T-cell (primary cell): ENCODE measurements around the gene TNRC6B. TPM values are rescaled to one million over a fixed set of nuclear protein-coding genes. Genes with fewer than 3 reads are reported as not detected.

ENCODE experiments used
- ATAC-seq, 4 experiments: fragments of 200-7000 bp in 3 of 4; fragments of 150-1000 bp in 1 of 4; cut with Tn5 transposase; replicated peaks in 1 of 4; 1 replicate in 3 of 4; 2 replicates in 1 of 4; pipeline ENCODE4 v1.10.0; 2021; ENCODE audit warnings: moderate library complexity in 3 of 4, mild to moderate bottlenecking in 2 of 4, moderate number of reproducible peaks in 1 of 4
- CTCF ChIA-PET, 2 donors: fragments of 300-600 bp; sonication (Branson Sonifier 250); formaldehyde crosslinking; loops; one replicate each; lab custom pipeline; 2022; ENCODE audit warnings: antibody characterized with exemption in 2 of 2; lab: Charles Lee
- POLR2A ChIA-PET, 2 donors: fragments of 300-600 bp; sonication (Branson Sonifier 250); formaldehyde crosslinking; loops; one replicate each; lab custom pipeline; 2022; ENCODE audit warnings: antibody characterized with exemption in 2 of 2; lab: Charles Lee
- DNase-seq, 35 experiments: peaks; one replicate each; pipeline versions ENCODE4 v3.0.0 to v3.0.0-alpha.2; 2013 to 2023
- H3K27ac ChIP-seq: one replicate; pipeline ENCODE4 v1.5.1; 2013; ENCODE audit warnings: low read length
- H3K27me3 ChIP-seq, 2 experiments: replicated peaks in 1 of 2; 1 replicate in 1 of 2; 2 replicates in 1 of 2; pipeline versions ENCODE4 v1.6.1 to v1.7.0; 2013; ENCODE audit warnings: low read length in 1 of 2, mixed read lengths in 1 of 2; ENCODE audit not compliant: control insufficient read depth in 2 of 2, insufficient read depth in 2 of 2; ENCODE audit errors: extremely low read depth in 1 of 2
- H3K36me3 ChIP-seq, 2 donors: 1 replicate in 1 of 2; 2 replicates in 1 of 2; pipeline versions ENCODE4 v1.6.1 to v1.7.0; 2013; ENCODE audit warnings: low read length in 1 of 2; ENCODE audit not compliant: control insufficient read depth in 2 of 2, insufficient read depth in 1 of 2; ENCODE audit errors: extremely low read depth in 1 of 2
- H3K4me1 ChIP-seq, 2 experiments: 1 replicate in 1 of 2; 2 replicates in 1 of 2; pipeline versions ENCODE4 v1.6.1 to v1.7.0; 2013; ENCODE audit warnings: low read length in 2 of 2, mixed read lengths in 1 of 2; ENCODE audit not compliant: insufficient read depth in 2 of 2, control insufficient read depth in 1 of 2; ENCODE audit errors: extremely low read depth in 1 of 2
- H3K4me3 ChIP-seq, 2 donors: 1 replicate in 1 of 2; 2 replicates in 1 of 2; pipeline versions ENCODE4 v1.5.1 to v1.7.0; 2013; ENCODE audit warnings: mild to moderate bottlenecking in 2 of 2, low read length in 1 of 2, moderate library complexity in 1 of 2; ENCODE audit not compliant: control insufficient read depth in 1 of 2; ENCODE audit errors: extremely low read depth in 1 of 2
- H3K9me3 ChIP-seq: 2 replicates; pipeline ENCODE4 v1.7.0; 2013
- H3K27ac Mint-ChIP-seq, 2 donors: one replicate each; pipeline ENCODE4 v1.8.0; 2020 to 2021; ENCODE audit warnings: mild to moderate bottlenecking in 2 of 2, mixed read lengths in 2 of 2
- H3K27me3 Mint-ChIP-seq, 2 donors: one replicate each; pipeline ENCODE4 v1.8.0; 2021 to 2022; ENCODE audit warnings: mixed read lengths in 2 of 2
- H3K36me3 Mint-ChIP-seq: one replicate; pipeline ENCODE4 v1.8.0; 2021; ENCODE audit warnings: mixed read lengths
- H3K4me1 Mint-ChIP-seq, 3 donors: one replicate each; pipeline ENCODE4 v1.8.0; 2020 to 2022; ENCODE audit warnings: mixed read lengths in 3 of 3, mild to moderate bottlenecking in 1 of 3
- H3K4me3 Mint-ChIP-seq, 3 donors: one replicate each; pipeline ENCODE4 v1.8.0; 2020 to 2022; ENCODE audit warnings: mild to moderate bottlenecking in 3 of 3, mixed read lengths in 3 of 3, moderate library complexity in 3 of 3
- H3K9me3 Mint-ChIP-seq, 3 donors: one replicate each; pipeline ENCODE4 v1.8.0; 2020 to 2022; ENCODE audit warnings: mixed read lengths in 3 of 3
- WGBS: methylation state at CpG from one replicate; pipeline ENCODE4 v1.1.5; 2013; ENCODE audit warnings: missing lambda C conversion rate; ENCODE audit not compliant: insufficient coverage; 5-methylcytosine and 5-hydroxymethylcytosine counted together
- total RNA-seq, 35 experiments: library from RNA in 6 of 35; stranded (reverse) in 6 of 35; fragments of 120-200 nt in 1 of 35; gene quantifications; one replicate each; pipeline versions ENCODE4 v1.2.1 to v1.2.4 and lab custom pipeline; 2013 to 2026

TNRC6B gene
- total RNA-seq, 5 donors from 2014 or later (not counting 1 experiment from before 2014, with no cell fraction given): 122 to 173 (median 143) TPM

- WGBS: 60% methylated on average over 2 of the region's 4 CpGs
- Mint-ChIP-seq H3K36me3 (peaks cover 6% of the 10 kb centered on the region), H3K27me3 (no peaks in the 10 kb centered on the region), H3K27ac (peak overlapping the region; percentile 79 to 97), H3K4me1 (peaks cover 90 to 92% (median 91%) of the 10 kb centered on the region in 3 donors), H3K4me3 (peak overlapping the region in 1 of 3 donors; percentile 12), H3K9me3 (no peaks in the 10 kb centered on the region)
- ChIA-PET POLR2A (no interaction called here), CTCF (interaction anchor here in 1 of 2 donors (0.5 to 1.3 kb wide), 3 partner anchors 50 to 135 kb away, joined by 3 to 4 read pairs (median 3); no protein-coding TSS in a partner anchor)
- H3K9me3 ChIP-seq: no peaks in the 10 kb centered on the region
- no peak overlapping the region for H3K4me3 ChIP-seq
- ATAC-seq (no peak), DNase-seq (peak in 1 of 35 experiments; percentile 25)
- H3K27me3 ChIP-seq: no peaks in the 10 kb centered on the region
- H3K4me1 ChIP-seq: peaks cover 64 to 71% of the 10 kb centered on the region in 2 experiments
- H3K36me3 ChIP-seq: peaks cover 0 to 2% of the 10 kb centered on the region in 2 donors
- H3K27ac ChIP-seq: no peak overlapping the region
Observed at GRCh38 chr22:40213478-40213877, 35.8 kb downstream of the TNRC6B start.

- Mint-ChIP-seq H3K9me3 (no peaks in the 10 kb centered on the region), H3K27ac (peak overlapping the region; percentile 94 to 97), H3K27me3 (no peaks in the 10 kb centered on the region), H3K4me1 (peaks cover 92 to 95% (median 92%) of the 10 kb centered on the region in 3 donors), H3K36me3 (peaks cover 6% of the 10 kb centered on the region), H3K4me3 (peak overlapping the region in 1 of 3 donors; percentile 87)
- no peaks in the 10 kb centered on the region for H3K9me3 ChIP-seq
- peak in 1 of 4 experiments; percentile 33 for ATAC-seq
- H3K27ac ChIP-seq: peak overlapping the region; percentile 73
- peak overlapping the region in 1 of 2 donors; percentile 17 for H3K4me3 ChIP-seq
- peaks cover 67 to 78% of the 10 kb centered on the region in 2 experiments for H3K4me1 ChIP-seq
- POLR2A ChIA-PET: interaction anchor here in 1 of 2 donors (0.6 to 0.9 kb wide), 3 partner anchors 12 to 822 kb away, joined by 3 read pairs; no protein-coding TSS in a partner anchor
- peaks cover 2 to 4% of the 10 kb centered on the region in 2 donors for H3K36me3 ChIP-seq
- H3K27me3 ChIP-seq: no peaks in the 10 kb centered on the region
- peak in 1 of 35 experiments; percentile 35 for DNase-seq
- 45% methylated on average over 3 of the region's 3 CpGs for WGBS
- CTCF ChIA-PET: interaction anchor here in 1 of 2 donors (0.6 to 1.1 kb wide), 4 partner anchors 10 to 1097 kb away, joined by 3 to 4 read pairs (median 4); no protein-coding TSS in a partner anchor
Observed at GRCh38 chr22:40215266-40215665, 37.5 kb downstream of the TNRC6B start.

GRCh38 chr22:40216041-40216756 is 38.5 kb downstream of the TNRC6B start:
- no peaks in the 10 kb centered on the region for H3K27me3 Mint-ChIP-seq
- DNase-seq (peak in 20 of 35 experiments; percentile 8 to 57 (median 30)), ATAC-seq (peak; percentile 32 to 73 (median 51))
- Histone ChIP-seq H3K27me3 (no peaks in the 10 kb centered on the region), H3K27ac (peak overlapping the region; percentile 73), H3K4me1 (peaks cover 61 to 78% of the 10 kb centered on the region in 2 experiments), H3K4me3 (peak overlapping the region in 1 of 2 donors; percentile 5), H3K36me3 (peaks cover 2 to 4% of the 10 kb centered on the region in 2 donors), H3K9me3 (no peaks in the 10 kb centered on the region)
- peak overlapping the region; percentile 48 to 87 (median 57) for H3K4me3 Mint-ChIP-seq
- H3K36me3 Mint-ChIP-seq: peaks cover 6% of the 10 kb centered on the region
- H3K27ac Mint-ChIP-seq: peak overlapping the region; percentile 94 to 97
- ChIA-PET CTCF (interaction anchor here in 1 of 2 donors (0.6 kb wide), 1 partner anchor 718 kb away, joined by 3 read pairs; no protein-coding TSS in a partner anchor), POLR2A (interaction anchor here in 1 of 2 donors (0.5 kb wide), 1 partner anchor 113 kb away, joined by 3 read pairs; no protein-coding TSS in a partner anchor)
- 8% methylated on average over 7 of the region's 11 CpGs for WGBS
- H3K4me1 Mint-ChIP-seq: peaks cover 91 to 93% (median 92%) of the 10 kb centered on the region in 3 donors
- no peaks in the 10 kb centered on the region for H3K9me3 Mint-ChIP-seq

GRCh38 chr22:40218152-40218551 is 40.4 kb downstream of the TNRC6B start:
- ChIA-PET POLR2A (interaction anchor here in 1 of 2 donors (0.7 kb wide), 1 partner anchor 110 kb away, joined by 7 read pairs; no protein-coding TSS in a partner anchor), CTCF (interaction anchor here (0.6 to 1.0 kb wide), 4 partner anchors 54 to 131 kb away, joined by 3 to 7 read pairs (median 4); no protein-coding TSS in a partner anchor)
- Mint-ChIP-seq H3K9me3 (no peaks in the 10 kb centered on the region), H3K4me1 (peaks cover 86 to 88% (median 86%) of the 10 kb centered on the region in 3 donors), H3K27me3 (no peaks in the 10 kb centered on the region), H3K27ac (peak overlapping the region; percentile 93 to 97), H3K36me3 (peaks cover 6% of the 10 kb centered on the region), H3K4me3 (peak overlapping the region in 2 of 3 donors; percentile 21 to 73)
- Histone ChIP-seq H3K4me1 (peaks cover 49 to 80% of the 10 kb centered on the region in 2 experiments), H3K36me3 (peaks cover 0 to 4% of the 10 kb centered on the region in 2 donors), H3K4me3 (no peak overlapping the region), H3K27me3 (no peaks in the 10 kb centered on the region), H3K27ac (peak overlapping the region; percentile 48), H3K9me3 (no peaks in the 10 kb centered on the region)
- 67% methylated on average over 2 of the region's 4 CpGs for WGBS
- peak in 3 of 4 experiments; percentile 31 to 61 (median 41) for ATAC-seq
- peak in 1 of 35 experiments; percentile 42 for DNase-seq

- peaks cover 0 to 4% of the 10 kb centered on the region in 2 donors for H3K36me3 ChIP-seq
- ATAC-seq (no peak), DNase-seq (no peak)
- Mint-ChIP-seq H3K36me3 (no peaks in the 10 kb centered on the region), H3K4me1 (peaks cover 85 to 88% (median 85%) of the 10 kb centered on the region in 3 donors), H3K27me3 (no peaks in the 10 kb centered on the region), H3K9me3 (no peaks in the 10 kb centered on the region), H3K4me3 (peak overlapping the region in 2 of 3 donors; percentile 21 to 73), H3K27ac (peak overlapping the region; percentile 89 to 93)
- CTCF ChIA-PET: interaction anchor here in 1 of 2 donors (1.0 kb wide), 1 partner anchor 132 kb away, joined by 3 read pairs; no protein-coding TSS in a partner anchor
- POLR2A ChIA-PET: no interaction called here
- H3K4me3 ChIP-seq: no peak overlapping the region
- H3K27ac ChIP-seq: peak overlapping the region; percentile 48
- H3K9me3 ChIP-seq: no peaks in the 10 kb centered on the region
- H3K4me1 ChIP-seq: peaks cover 51 to 78% of the 10 kb centered on the region in 2 experiments
- WGBS: 92% methylated on average over 6 of the region's 6 CpGs
- no peaks in the 10 kb centered on the region for H3K27me3 ChIP-seq
Observed at GRCh38 chr22:40218723-40219294, 41.1 kb downstream of the TNRC6B start.
